Measurements from ENCODE around the gene CFP. TPM values are rescaled to one million over a fixed set of nuclear protein-coding genes. Genes with fewer than 3 reads are reported as not detected.
"Not testable (repeated sequence)": the region's sequence is repeated elsewhere in the genome, so short reads cannot be mapped to it uniquely, and the experiment has no call there.

CFP gene
- total RNA-seq (ENCODE audit: low replicate concordance): 0.06 and 0.40 TPM in 2 replicates

DNA sequence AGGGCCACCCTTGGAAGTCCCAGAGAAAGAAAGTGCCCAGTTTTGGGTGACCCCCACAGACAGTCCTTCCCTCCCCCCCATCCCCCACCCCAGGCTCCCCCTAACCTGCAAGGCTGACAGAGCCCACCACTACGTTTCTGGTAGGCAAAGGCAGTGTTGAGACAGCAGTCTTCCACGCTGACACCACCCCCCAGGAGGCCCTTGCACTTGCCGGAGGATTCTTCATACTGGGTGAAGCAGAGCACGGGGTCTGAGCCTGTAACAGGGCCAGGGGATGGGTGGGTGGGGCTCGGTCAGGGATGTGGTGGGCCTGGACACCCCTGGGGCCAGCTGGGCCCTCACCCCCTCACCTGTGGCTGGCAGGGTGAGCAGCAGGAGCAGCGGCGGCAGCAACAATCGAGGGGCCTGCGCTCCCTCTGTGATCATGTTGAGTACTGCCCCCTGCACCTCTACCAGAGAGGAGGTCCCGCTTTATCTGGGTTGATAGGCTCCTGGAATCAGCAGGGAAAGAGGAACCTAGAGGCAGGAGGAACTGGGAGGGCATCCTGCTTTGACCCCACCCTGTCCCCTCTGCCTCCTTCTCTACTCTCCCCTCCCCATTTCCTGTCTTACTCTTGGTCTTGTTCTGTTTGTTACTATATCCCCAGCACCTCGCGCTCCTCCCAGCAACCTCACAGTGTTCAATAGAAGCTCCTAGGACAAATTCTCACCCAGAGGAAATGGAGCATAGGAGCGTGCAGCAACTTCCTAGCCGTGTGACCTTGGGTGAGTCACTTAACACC, at the start of gene CFP:
CFP (minus strand) TSS at position 512 of the 782 bp plus-strand sequence; CDS start at position 426, 86 bp downstream.
- H3K27me3 ChIP-seq: no peaks in the 10 kb centered on the region
- no peak within 1 kb of the TSS for H3K4me3 ChIP-seq
- Mint-ChIP-seq H3K4me3 (no peak within 1 kb of the TSS), H3K27me3 (ENCODE audit: insufficient read depth, low read depth) (peaks cover 2% of the 10 kb centered on the region), H3K36me3 (no peaks in the 10 kb centered on the region), H3K9me3 (peaks cover 16% of the 10 kb centered on the region), H3K4me1 (no peaks in the 10 kb centered on the region), H3K27ac (no peak within 1 kb of the TSS)
- no peaks in the 10 kb centered on the region for H3K4me1 ChIP-seq
- H3K79me2 ChIP-seq (ENCODE audit: low read depth): no peaks in the 10 kb centered on the region
- no peak within 1 kb of the TSS for H2AFZ ChIP-seq (replicated peaks)
- no peaks in the 10 kb centered on the region for H3K36me3 ChIP-seq
- no peaks in the 10 kb centered on the region for H4K20me1 ChIP-seq (ENCODE audit: low read depth)
- H3K27ac ChIP-seq: no peak within 1 kb of the TSS
- no peaks in the 10 kb centered on the region for H3F3A ChIP-seq (ENCODE audit: low read depth)
- no peak within 1 kb of the TSS for H3K9ac ChIP-seq
- no peak within 1 kb of the TSS for H3K4me2 ChIP-seq
- no peaks in the 10 kb centered on the region for H3K9me3 ChIP-seq (ENCODE audit: low read depth)
- no peak for DNase-seq (ENCODE audit: low spot score)
- TF ChIP-seq, protein P1, sequence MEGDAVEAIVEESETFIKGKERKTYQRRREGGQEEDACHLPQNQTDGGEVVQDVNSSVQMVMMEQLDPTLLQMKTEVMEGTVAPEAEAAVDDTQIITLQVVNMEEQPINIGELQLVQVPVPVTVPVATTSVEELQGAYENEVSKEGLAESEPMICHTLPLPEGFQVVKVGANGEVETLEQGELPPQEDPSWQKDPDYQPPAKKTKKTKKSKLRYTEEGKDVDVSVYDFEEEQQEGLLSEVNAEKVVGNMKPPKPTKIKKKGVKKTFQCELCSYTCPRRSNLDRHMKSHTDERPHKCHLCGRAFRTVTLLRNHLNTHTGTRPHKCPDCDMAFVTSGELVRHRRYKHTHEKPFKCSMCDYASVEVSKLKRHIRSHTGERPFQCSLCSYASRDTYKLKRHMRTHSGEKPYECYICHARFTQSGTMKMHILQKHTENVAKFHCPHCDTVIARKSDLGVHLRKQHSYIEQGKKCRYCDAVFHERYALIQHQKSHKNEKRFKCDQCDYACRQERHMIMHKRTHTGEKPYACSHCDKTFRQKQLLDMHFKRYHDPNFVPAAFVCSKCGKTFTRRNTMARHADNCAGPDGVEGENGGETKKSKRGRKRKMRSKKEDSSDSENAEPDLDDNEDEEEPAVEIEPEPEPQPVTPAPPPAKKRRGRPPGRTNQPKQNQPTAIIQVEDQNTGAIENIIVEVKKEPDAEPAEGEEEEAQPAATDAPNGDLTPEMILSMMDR (IDR thresholded peaks at IDR 0.05): no peak
- no peak for TF ChIP-seq EZH2phosphoT487 (IDR thresholded peaks at IDR 0.05)

- not testable (repeated sequence) for H3K36me3 ChIP-seq; H3K4me3 ChIP-seq; H4K20me1 ChIP-seq (ENCODE audit: low read depth); H3F3A ChIP-seq (ENCODE audit: low read depth); H3K79me2 ChIP-seq (ENCODE audit: low read depth); H3K27me3 ChIP-seq; DNase-seq (ENCODE audit: low spot score); H3K36me3 Mint-ChIP-seq; H3K27ac ChIP-seq; H3K4me1 ChIP-seq; H3K27ac Mint-ChIP-seq; H3K4me2 ChIP-seq; H3K9me3 ChIP-seq (ENCODE audit: low read depth); H2AFZ ChIP-seq (replicated peaks); H3K4me1 Mint-ChIP-seq; H3K9ac ChIP-seq; H3K27me3 Mint-ChIP-seq (ENCODE audit: insufficient read depth, low read depth); H3K4me3 Mint-ChIP-seq
- H3K9me3 Mint-ChIP-seq: peaks cover 16% of the 10 kb centered on the region
Observed at GRCh38 chrX:47675959-47676859, 46.5 kb upstream of the CFP start.

- H4K20me1 ChIP-seq (ENCODE audit: low read depth): no peaks in the 10 kb centered on the region
- no peaks in the 10 kb centered on the region for H3K36me3 ChIP-seq
- Mint-ChIP-seq H3K4me3 (no peak overlapping the region), H3K27me3 (ENCODE audit: insufficient read depth, low read depth) (no peaks in the 10 kb centered on the region), H3K36me3 (no peaks in the 10 kb centered on the region), H3K9me3 (peaks cover 22% of the 10 kb centered on the region), H3K4me1 (no peaks in the 10 kb centered on the region), H3K27ac (no peak overlapping the region)
- H3F3A ChIP-seq (ENCODE audit: low read depth): no peaks in the 10 kb centered on the region
- H3K27me3 ChIP-seq: no peaks in the 10 kb centered on the region
- H3K27ac ChIP-seq: no peak overlapping the region
- H3K9me3 ChIP-seq (ENCODE audit: low read depth): peaks cover 4% of the 10 kb centered on the region
- no peak overlapping the region for H2AFZ ChIP-seq (replicated peaks)
- H3K9ac ChIP-seq: no peak overlapping the region
- no peak overlapping the region for H3K4me3 ChIP-seq
- H3K79me2 ChIP-seq (ENCODE audit: low read depth): no peaks in the 10 kb centered on the region
- H3K4me1 ChIP-seq: no peaks in the 10 kb centered on the region
- DNase-seq (ENCODE audit: low spot score): no peak
- H3K4me2 ChIP-seq: no peak overlapping the region
- no peak for TF ChIP-seq EZH2phosphoT487 (IDR thresholded peaks at IDR 0.05)
Observed at GRCh38 chrX:47674776-47675175, 45.0 kb upstream of the CFP start.

GRCh38 chrX:47665797-47666196, 36.1 kb upstream of the CFP start:
- not testable (repeated sequence) for DNase-seq (ENCODE audit: low spot score); H3K4me3 Mint-ChIP-seq; H3K36me3 Mint-ChIP-seq; H3K79me2 ChIP-seq (ENCODE audit: low read depth); H4K20me1 ChIP-seq (ENCODE audit: low read depth); H3K9me3 Mint-ChIP-seq; H3K36me3 ChIP-seq; H3K27ac ChIP-seq; H3K9ac ChIP-seq; H3F3A ChIP-seq (ENCODE audit: low read depth); H3K9me3 ChIP-seq (ENCODE audit: low read depth); H3K27ac Mint-ChIP-seq; H3K4me3 ChIP-seq; H3K4me1 ChIP-seq; H2AFZ ChIP-seq (replicated peaks); H3K27me3 Mint-ChIP-seq (ENCODE audit: insufficient read depth, low read depth); H3K4me2 ChIP-seq; H3K27me3 ChIP-seq; H3K4me1 Mint-ChIP-seq
